ENCODE measurements around the gene UTY. TPM values are rescaled to one million over a fixed set of nuclear protein-coding genes. Genes with fewer than 3 reads are reported as not detected.

UTY gene
- total RNA-seq, 1 donor from 2014 or later, result not detected

DNA sequence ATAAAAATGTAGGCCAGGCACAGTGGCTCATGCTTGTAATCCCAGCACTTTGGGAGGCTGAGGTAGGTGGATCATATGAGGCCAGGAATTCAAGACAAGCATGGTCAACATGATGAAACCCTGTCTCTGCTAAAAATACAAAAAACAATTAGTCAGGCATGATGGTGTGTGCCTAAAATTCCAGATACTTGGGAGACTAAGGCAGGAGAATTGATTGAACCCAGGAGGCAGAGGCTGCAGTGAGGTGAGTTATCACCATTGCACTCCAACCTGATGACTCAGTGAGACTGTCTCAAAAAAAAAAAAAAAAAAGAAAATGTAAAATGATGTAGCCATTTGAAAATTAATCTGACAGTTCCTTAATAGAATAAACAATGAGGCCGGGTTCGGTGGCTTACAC is 171.9 kb downstream of the UTY start:
- Mint-ChIP-seq H3K4me1 (ENCODE audit: low read depth) (no peaks in the 10 kb centered on the region), H3K9me3 (ENCODE audit: low read depth) (no peaks in the 10 kb centered on the region), H3K27ac (ENCODE audit: unreplicated experiment) (no peak overlapping the region), H3K36me3 (ENCODE audit: low read depth) (no peaks in the 10 kb centered on the region), H3K4me3 (ENCODE audit: unreplicated experiment) (no peak overlapping the region), H3K27me3 (ENCODE audit: low read depth) (no peaks in the 10 kb centered on the region)
- TF ChIP-seq, protein P1, sequence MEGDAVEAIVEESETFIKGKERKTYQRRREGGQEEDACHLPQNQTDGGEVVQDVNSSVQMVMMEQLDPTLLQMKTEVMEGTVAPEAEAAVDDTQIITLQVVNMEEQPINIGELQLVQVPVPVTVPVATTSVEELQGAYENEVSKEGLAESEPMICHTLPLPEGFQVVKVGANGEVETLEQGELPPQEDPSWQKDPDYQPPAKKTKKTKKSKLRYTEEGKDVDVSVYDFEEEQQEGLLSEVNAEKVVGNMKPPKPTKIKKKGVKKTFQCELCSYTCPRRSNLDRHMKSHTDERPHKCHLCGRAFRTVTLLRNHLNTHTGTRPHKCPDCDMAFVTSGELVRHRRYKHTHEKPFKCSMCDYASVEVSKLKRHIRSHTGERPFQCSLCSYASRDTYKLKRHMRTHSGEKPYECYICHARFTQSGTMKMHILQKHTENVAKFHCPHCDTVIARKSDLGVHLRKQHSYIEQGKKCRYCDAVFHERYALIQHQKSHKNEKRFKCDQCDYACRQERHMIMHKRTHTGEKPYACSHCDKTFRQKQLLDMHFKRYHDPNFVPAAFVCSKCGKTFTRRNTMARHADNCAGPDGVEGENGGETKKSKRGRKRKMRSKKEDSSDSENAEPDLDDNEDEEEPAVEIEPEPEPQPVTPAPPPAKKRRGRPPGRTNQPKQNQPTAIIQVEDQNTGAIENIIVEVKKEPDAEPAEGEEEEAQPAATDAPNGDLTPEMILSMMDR (IDR thresholded peaks at IDR 0.05), result no peak
- DNase-seq (ENCODE audit: low spot score), result no peak

DNA sequence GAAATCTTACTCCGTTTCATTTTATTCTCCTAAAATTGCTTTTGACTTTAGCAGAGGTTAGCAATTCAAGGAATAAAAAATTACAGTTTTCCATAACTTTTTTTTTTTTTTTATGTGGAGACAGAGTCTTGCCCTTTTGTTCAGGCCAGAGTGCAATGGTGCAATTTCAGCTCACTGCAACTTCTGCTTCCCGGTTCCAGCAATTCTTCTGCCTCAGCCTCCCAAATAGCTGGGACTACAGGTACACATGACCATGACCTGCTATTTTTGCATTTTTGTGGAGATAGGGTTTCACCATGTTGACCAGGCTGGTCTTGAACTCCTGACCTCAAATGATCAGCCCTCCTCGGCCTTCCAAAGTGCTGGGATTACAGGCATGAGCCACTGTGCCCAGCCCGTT is 179.0 kb downstream of the UTY start:
- no peak for DNase-seq (ENCODE audit: low spot score)
- H3K4me1 Mint-ChIP-seq (ENCODE audit: low read depth), result no peaks in the 10 kb centered on the region
- H3K9me3 Mint-ChIP-seq (ENCODE audit: low read depth), result no peaks in the 10 kb centered on the region
- H3K4me3 Mint-ChIP-seq (ENCODE audit: unreplicated experiment), result no peak overlapping the region
- H3K27ac Mint-ChIP-seq (ENCODE audit: unreplicated experiment), result no peak overlapping the region
- no peaks in the 10 kb centered on the region for H3K27me3 Mint-ChIP-seq (ENCODE audit: low read depth)
- TF ChIP-seq, protein P1 (IDR thresholded peaks at IDR 0.05), result no peak
- H3K36me3 Mint-ChIP-seq (ENCODE audit: low read depth), result no peaks in the 10 kb centered on the region

DNA sequence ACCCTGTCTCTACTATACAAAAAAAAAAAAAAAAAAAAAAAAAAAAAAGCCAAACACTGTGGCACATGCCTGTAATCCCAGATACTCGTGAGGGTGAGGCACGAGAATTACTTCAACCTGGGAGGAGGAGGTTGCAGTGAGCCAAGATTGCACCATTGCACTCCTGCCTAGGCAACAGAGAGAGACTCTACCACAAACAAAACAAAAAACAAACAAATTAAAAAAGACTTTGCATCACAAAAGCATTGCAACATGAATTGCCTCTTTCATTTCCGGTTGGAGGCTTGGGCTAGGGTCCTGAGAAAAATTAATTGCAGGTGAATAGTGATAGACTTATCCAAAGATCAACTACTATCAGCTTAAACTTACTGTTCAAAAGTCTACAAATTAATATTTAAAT is 180.4 kb downstream of the UTY start:
- no peak for DNase-seq (ENCODE audit: low spot score)
- H3K9me3 Mint-ChIP-seq (ENCODE audit: low read depth), result no peaks in the 10 kb centered on the region
- TF ChIP-seq, protein P1 (IDR thresholded peaks at IDR 0.05), result no peak
- no peaks in the 10 kb centered on the region for H3K27me3 Mint-ChIP-seq (ENCODE audit: low read depth)
- no peak overlapping the region for H3K27ac Mint-ChIP-seq (ENCODE audit: unreplicated experiment)
- no peaks in the 10 kb centered on the region for H3K4me1 Mint-ChIP-seq (ENCODE audit: low read depth)
- H3K4me3 Mint-ChIP-seq (ENCODE audit: unreplicated experiment), result no peak overlapping the region
- H3K36me3 Mint-ChIP-seq (ENCODE audit: low read depth), result no peaks in the 10 kb centered on the region

DNA sequence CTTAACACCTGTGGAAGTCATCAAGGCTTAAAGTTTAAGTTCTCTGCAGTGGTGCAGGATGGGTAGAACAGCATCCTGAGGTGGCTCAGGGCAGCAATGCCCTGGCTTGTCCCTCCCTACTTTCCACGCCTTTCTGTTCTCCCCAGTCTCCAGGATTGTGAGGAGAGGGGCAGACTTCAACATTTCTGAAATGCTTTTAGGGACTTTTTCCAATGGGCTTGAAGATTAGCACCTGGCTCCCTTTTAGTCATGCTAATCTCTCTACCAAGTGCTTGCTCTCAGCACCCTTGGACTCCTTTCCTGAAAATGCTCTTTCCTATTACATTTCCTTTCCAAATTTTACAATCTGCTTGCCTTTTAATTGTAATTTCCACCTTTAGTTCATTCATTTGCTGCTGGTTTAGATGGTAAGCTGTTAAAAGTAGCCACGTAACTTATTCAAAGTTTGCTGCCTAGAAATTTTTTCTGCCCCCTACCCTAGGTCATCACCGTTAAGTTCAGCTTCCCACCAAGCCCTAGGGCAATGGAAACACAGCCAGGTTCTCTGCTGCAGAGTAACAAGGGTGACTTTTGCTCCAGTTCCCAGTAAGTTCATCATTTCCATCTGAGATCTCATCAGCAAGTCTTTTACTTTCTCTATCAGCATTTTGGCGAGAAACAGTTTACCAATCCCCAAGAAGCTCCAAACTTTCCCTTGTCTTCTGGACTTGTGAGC is 183.5 kb downstream of the UTY start:
- H3K27ac Mint-ChIP-seq (ENCODE audit: unreplicated experiment), result no peak overlapping the region
- H3K4me3 Mint-ChIP-seq (ENCODE audit: unreplicated experiment), result no peak overlapping the region
- no peaks in the 10 kb centered on the region for H3K4me1 Mint-ChIP-seq (ENCODE audit: low read depth)
- H3K9me3 Mint-ChIP-seq (ENCODE audit: low read depth), result no peaks in the 10 kb centered on the region
- DNase-seq (ENCODE audit: low spot score), result no peak
- TF ChIP-seq, protein P1 (IDR thresholded peaks at IDR 0.05), result no peak
- H3K36me3 Mint-ChIP-seq (ENCODE audit: low read depth), result no peaks in the 10 kb centered on the region
- H3K27me3 Mint-ChIP-seq (ENCODE audit: low read depth), result no peaks in the 10 kb centered on the region

DNA sequence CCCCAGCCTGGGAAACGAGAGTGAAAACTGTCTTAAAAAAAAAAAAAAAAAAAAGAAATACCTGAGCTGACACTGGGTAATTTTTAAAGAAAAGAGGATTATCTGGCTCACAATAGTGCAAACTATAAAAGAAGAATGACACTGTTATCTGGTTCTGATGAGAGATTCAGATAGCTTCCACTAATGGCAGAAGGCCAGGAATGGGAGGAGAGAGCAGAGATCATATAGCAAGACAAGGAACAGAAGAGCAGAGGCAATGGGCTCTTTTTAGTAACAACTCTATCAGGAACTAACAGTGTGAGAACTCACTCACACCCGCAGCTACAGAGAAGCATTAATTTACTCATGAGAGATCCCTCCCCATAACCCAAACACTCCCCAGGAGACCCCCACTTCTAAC is 184.8 kb downstream of the UTY start:
- H3K27me3 Mint-ChIP-seq (ENCODE audit: low read depth), result no peaks in the 10 kb centered on the region
- no peak overlapping the region for H3K4me3 Mint-ChIP-seq (ENCODE audit: unreplicated experiment)
- H3K4me1 Mint-ChIP-seq (ENCODE audit: low read depth), result no peaks in the 10 kb centered on the region
- H3K36me3 Mint-ChIP-seq (ENCODE audit: low read depth), result no peaks in the 10 kb centered on the region
- TF ChIP-seq, protein P1 (IDR thresholded peaks at IDR 0.05), result no peak
- no peak overlapping the region for H3K27ac Mint-ChIP-seq (ENCODE audit: unreplicated experiment)
- no peaks in the 10 kb centered on the region for H3K9me3 Mint-ChIP-seq (ENCODE audit: low read depth)
- no peak for DNase-seq (ENCODE audit: low spot score)

All from chondrocyte (in vitro differentiated cells).